Uterus (tissue), 4 donors: ENCODE measurements around the gene IGHMBP2. TPM values are rescaled to one million over a fixed set of nuclear protein-coding genes. Genes with fewer than 3 reads are reported as not detected.

Experiments
- DNase-seq, 2 donors: peaks; one replicate each; pipeline ENCODE4 v3.0.0-alpha.2; 2019 to 2020
- H3K27ac ChIP-seq, 2 donors: fragments of 200-600 bp; sonication (generic); 1 replicate in 1 of 2; 2 replicates in 1 of 2; pipeline ENCODE4 v1.5.1; 2016 to 2018
- H3K27me3 ChIP-seq, 2 donors: fragments of 200-600 bp; sonication (generic); one replicate each; pipeline ENCODE4 v1.5.1; 2018 to 2019; ENCODE audit warnings: control low read depth in 1 of 2
- H3K36me3 ChIP-seq, 2 donors: fragments of 200-600 bp; sonication (generic); one replicate each; pipeline ENCODE4 v1.5.1; 2019; ENCODE audit warnings: control low read depth in 1 of 2
- H3K4me1 ChIP-seq, 2 donors: fragments of 200-600 bp; sonication (generic); one replicate each; pipeline ENCODE4 v1.5.1; 2018 to 2019; ENCODE audit warnings: control low read depth in 1 of 2
- H3K4me3 ChIP-seq, 2 donors: fragments of 200-600 bp; sonication (generic); 1 replicate in 1 of 2; 2 replicates in 1 of 2; pipeline ENCODE4 v1.5.1; 2018 to 2019; ENCODE audit warnings: mild to moderate bottlenecking in 1 of 2
- H3K9me3 ChIP-seq, 2 donors: fragments of 200-600 bp; sonication (generic); one replicate each; pipeline ENCODE4 v1.5.1; 2019; ENCODE audit warnings: control low read depth in 1 of 2
- POLR2A ChIP-seq, 2 donors: fragments of 450-650 bp; IDR thresholded peaks; one replicate each; pipeline ENCODE4 v1.6.1; 2016; ENCODE audit warnings: antibody characterized with exemption in 2 of 2, mild to moderate bottlenecking in 1 of 2, moderate library complexity in 1 of 2
- intact Hi-C: fragments of 100-400 bp; cut with DNase I; formaldehyde crosslinking; loops from one replicate; pipeline ENCODE4 v1.15.1; 2023; ENCODE audit warnings: low total_unique reads
- total RNA-seq, 4 donors: library from RNA; depleted of rRNA in 3 of 4; stranded (reverse); fragments of >200 nt in 3 of 4; gene quantifications; one replicate each; pipeline versions ENCODE4 v1.1.0 to v1.2.4, GENCODE V29; 2014 to 2023
- TF ChIP-seq, protein P1 (sequence below), 4 experiments: fragments of 200-600 bp in 2 of 4; fragments of 450-650 bp in 2 of 4; sonication (generic) in 2 of 4; IDR thresholded peaks; one replicate each; pipeline ENCODE4 v1.5.1; 2016 to 2019; ENCODE audit warnings: antibody characterized with exemption in 4 of 4, mild to moderate bottlenecking in 2 of 4, moderate library complexity in 1 of 4
- donor health status: DM: yes; HTN: yes; CAD: no.

IGHMBP2 gene
- total RNA-seq, 4 donors from 2014 or later = 0.88 to 38.5 (median 19.9) TPM

GRCh38 chr11:68961245-68961644, 57.6 kb downstream of the IGHMBP2 start:
- intact Hi-C loops = no loop called here
- Histone ChIP-seq H3K9me3 (no peaks in the 10 kb centered on the region), H3K27me3 (no peaks in the 10 kb centered on the region), H3K4me1 (no peaks in the 10 kb centered on the region), H3K36me3 (no peaks in the 10 kb centered on the region), H3K4me3 (no peak overlapping the region), H3K27ac (no peak overlapping the region)
- DNase-seq = no peak
- no peak for TF ChIP-seq POLR2A (IDR thresholded peaks at IDR 0.05)
- TF ChIP-seq, protein P1, sequence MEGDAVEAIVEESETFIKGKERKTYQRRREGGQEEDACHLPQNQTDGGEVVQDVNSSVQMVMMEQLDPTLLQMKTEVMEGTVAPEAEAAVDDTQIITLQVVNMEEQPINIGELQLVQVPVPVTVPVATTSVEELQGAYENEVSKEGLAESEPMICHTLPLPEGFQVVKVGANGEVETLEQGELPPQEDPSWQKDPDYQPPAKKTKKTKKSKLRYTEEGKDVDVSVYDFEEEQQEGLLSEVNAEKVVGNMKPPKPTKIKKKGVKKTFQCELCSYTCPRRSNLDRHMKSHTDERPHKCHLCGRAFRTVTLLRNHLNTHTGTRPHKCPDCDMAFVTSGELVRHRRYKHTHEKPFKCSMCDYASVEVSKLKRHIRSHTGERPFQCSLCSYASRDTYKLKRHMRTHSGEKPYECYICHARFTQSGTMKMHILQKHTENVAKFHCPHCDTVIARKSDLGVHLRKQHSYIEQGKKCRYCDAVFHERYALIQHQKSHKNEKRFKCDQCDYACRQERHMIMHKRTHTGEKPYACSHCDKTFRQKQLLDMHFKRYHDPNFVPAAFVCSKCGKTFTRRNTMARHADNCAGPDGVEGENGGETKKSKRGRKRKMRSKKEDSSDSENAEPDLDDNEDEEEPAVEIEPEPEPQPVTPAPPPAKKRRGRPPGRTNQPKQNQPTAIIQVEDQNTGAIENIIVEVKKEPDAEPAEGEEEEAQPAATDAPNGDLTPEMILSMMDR (IDR thresholded peaks at IDR 0.05) = no peak

DNA sequence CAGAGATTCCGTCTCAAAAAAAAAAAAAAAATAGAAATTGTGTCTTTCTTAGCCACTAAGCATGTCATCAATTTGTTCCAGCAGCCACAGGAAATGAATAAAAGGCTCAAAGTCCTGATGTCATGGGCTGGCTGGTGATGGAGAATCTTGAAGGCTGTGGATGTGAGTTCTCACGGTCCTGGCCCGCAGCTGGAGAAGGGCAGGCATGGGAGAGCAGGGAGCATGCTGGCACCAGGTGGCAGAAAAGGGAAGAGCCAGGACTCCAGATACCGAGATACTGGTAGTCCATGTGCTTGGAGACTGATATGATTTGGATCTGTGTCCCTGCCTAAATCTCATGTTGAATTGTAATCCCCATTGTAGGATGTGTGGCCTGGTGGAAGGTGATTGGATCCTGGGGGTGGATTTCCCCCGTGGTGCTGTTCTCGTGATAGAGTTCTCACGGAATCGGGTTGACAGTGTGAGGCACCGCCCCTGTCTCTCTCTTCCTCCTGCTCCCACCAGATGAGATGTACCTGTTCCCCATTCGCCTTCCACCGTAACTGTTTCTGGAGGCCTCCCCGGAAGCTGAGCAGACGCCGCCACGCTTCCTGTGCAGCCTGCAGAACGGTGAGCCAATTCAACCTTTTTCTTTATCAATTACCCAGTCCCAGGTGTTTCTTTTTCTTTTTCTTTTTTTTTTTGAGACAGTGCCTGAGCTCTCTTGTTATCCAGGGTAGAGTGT, 59.0 kb downstream of the IGHMBP2 start:
- Histone ChIP-seq H3K4me1 (no peaks in the 10 kb centered on the region), H3K27ac (no peak overlapping the region), H3K9me3 (no peaks in the 10 kb centered on the region), H3K4me3 (no peak overlapping the region), H3K36me3 (no peaks in the 10 kb centered on the region), H3K27me3 (no peaks in the 10 kb centered on the region)
- TF ChIP-seq POLR2A (IDR thresholded peaks at IDR 0.05) = no peak
- TF ChIP-seq, protein P1 (IDR thresholded peaks at IDR 0.05) = peak in 1 of 4 experiments; percentile 9
- intact Hi-C loops = no loop called here
- peak in 1 of 2 donors; percentile 14 for DNase-seq

- peak; percentile 4 to 8 for DNase-seq
- Histone ChIP-seq H3K9me3 (no peaks in the 10 kb centered on the region), H3K27ac (no peak overlapping the region), H3K36me3 (no peaks in the 10 kb centered on the region), H3K4me3 (no peak overlapping the region), H3K4me1 (no peaks in the 10 kb centered on the region), H3K27me3 (no peaks in the 10 kb centered on the region)
- intact Hi-C loops = no loop called here
- no peak for TF ChIP-seq POLR2A (IDR thresholded peaks at IDR 0.05)
- TF ChIP-seq, protein P1 (IDR thresholded peaks at IDR 0.05) = no peak
Measured at GRCh38 chr11:68963779-68964178, 60.1 kb downstream of the IGHMBP2 start.

DNA sequence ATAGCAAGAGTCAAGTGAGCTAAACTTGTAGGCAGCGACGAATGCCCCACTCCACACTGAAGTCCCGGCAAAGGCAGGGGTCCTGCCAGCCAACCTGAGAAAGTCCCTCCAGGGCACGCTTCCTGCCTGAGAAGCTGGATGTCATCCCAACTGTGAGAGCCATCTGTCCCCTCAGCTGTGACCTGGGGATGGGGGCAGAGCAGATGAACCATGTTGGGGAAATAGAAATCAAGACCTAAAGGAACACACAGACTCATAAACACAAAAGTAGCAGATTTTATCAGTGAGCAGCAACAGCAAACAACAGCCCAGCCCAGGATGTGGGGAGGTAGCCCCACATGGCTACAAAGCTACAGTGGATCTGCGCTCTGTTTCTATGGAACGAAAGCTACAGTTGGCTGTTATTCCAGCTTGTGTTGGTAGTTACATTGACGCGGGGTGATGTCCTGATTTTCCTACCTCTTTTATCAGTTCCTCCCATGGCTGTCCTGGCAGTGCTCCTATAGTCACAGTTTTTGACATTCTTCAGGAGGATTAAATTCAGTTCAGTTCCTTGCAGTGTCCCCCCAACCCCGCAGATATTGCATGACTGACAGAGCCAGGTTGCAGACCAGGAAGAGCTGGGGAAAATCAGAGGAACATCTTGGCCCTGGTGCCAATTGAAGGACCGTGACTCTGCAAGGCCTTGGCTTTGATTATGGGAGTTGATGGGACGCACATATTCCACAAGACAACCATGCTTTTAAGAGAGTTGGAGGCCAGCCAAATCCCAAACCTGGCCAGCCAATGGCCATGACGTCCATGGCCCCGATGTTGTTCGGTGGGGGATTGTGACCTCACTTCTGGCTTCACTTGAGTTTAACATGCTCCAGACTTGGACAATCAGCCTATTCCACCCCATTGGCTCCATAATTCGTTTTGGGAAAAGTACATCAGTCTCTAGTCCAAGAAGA, 62.5 kb downstream of the IGHMBP2 start:
- intact Hi-C loops = no loop called here
- TF ChIP-seq POLR2A (IDR thresholded peaks at IDR 0.05) = no peak
- TF ChIP-seq, protein P1 (IDR thresholded peaks at IDR 0.05) = no peak
- DNase-seq = peak; percentile 3 to 6
- Histone ChIP-seq H3K4me1 (no peaks in the 10 kb centered on the region), H3K27me3 (no peaks in the 10 kb centered on the region), H3K27ac (no peak overlapping the region), H3K9me3 (no peaks in the 10 kb centered on the region), H3K36me3 (no peaks in the 10 kb centered on the region), H3K4me3 (no peak overlapping the region)
